Measurements from ENCODE around the gene XYLT1. TPM values are rescaled to one million over a fixed set of nuclear protein-coding genes. Genes with fewer than 3 reads are reported as not detected.

Gene XYLT1
- total RNA-seq, 2 donors from 2014 or later, result 5.1 to 19.3 TPM

DNA sequence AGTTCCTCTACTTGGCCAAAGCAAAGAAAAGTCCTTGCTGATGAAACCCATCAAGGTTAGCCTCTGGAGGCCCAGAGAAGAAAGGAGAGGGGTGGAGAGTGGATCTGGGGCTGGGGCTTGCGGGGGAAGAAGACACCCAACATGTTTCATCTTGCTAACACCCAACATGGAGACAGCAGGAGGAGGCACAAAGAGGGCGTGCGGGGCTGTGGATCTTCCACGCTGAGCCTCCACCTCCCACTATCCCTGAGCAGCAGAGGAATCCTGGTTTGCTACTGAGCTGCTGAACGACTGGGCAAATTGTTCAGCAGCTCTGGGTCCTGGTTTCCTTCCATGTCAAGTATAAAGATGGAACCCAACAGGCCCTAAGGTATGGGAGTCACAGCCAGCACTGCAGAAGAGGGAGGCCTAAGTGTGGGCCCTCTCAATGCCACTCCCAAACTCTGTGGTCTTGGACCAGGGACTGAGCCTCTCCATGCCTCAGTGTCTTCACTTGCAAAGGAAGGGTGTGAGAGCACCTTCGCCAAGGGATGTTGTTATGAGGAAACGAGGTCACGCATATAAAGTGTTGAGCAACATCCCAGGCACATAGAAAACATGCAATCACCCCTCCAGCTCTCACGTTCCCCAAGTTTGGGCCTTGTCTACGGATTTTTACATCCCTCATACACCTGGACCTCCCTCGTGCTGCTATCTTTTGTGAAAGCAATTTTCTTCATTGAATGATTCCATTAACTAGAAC lies 122.5 kb downstream of the XYLT1 start:
- DNase-seq (ENCODE audit: low spot score), result no peak
- H3K9me3 ChIP-seq, result no peaks in the 10 kb centered on the region
- TF ChIP-seq POLR2A (IDR thresholded peaks at IDR 0.05) (no peak), POLR2AphosphoS5 (IDR thresholded peaks at IDR 0.05) (no peak)
- TF ChIP-seq, protein P1, sequence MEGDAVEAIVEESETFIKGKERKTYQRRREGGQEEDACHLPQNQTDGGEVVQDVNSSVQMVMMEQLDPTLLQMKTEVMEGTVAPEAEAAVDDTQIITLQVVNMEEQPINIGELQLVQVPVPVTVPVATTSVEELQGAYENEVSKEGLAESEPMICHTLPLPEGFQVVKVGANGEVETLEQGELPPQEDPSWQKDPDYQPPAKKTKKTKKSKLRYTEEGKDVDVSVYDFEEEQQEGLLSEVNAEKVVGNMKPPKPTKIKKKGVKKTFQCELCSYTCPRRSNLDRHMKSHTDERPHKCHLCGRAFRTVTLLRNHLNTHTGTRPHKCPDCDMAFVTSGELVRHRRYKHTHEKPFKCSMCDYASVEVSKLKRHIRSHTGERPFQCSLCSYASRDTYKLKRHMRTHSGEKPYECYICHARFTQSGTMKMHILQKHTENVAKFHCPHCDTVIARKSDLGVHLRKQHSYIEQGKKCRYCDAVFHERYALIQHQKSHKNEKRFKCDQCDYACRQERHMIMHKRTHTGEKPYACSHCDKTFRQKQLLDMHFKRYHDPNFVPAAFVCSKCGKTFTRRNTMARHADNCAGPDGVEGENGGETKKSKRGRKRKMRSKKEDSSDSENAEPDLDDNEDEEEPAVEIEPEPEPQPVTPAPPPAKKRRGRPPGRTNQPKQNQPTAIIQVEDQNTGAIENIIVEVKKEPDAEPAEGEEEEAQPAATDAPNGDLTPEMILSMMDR (IDR thresholded peaks at IDR 0.05), result no peak
- no peak overlapping the region for H3K4me3 ChIP-seq
- no peaks in the 10 kb centered on the region for H3K36me3 ChIP-seq
- 90% methylated on average over 11 of the region's 11 CpGs for WGBS
- H3K4me1 ChIP-seq (replicated peaks), result peaks cover 17% of the 10 kb centered on the region
- intact Hi-C loops (cut with DNase I), result loop anchor here (5.0 to 10.0 kb wide), 3 partner anchors 36 to 123 kb away; no protein-coding TSS in a partner anchor
- H3K27me3 ChIP-seq (replicated peaks; ENCODE audit: insufficient read depth), result no peaks in the 10 kb centered on the region
- no peak overlapping the region for H3K27ac ChIP-seq

DNA sequence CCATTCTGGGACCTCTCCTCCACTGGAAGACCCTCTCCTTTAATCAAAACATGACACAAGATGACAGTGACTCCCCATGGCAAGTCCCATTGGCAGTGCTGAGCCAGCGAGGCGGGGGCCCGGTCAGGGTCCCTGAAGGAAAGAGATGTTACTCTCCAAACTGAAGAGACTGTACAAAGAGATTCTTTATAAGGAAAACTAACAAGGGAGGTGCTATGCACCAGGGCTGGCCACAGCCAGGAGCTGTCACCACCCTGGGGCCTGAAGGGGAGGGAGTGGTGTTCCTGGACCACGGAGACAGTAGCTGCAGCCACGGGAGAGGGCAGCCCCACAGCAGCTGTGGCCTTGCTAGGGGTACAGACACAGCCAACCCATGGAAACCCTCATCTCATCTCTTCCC lies 123.1 kb downstream of the XYLT1 start:
- Histone ChIP-seq H3K4me3 (no peak overlapping the region), H3K9me3 (no peaks in the 10 kb centered on the region), H3K27ac (peak overlapping the region; percentile 63 to 64), H3K4me1 (replicated peaks) (peaks cover 17% of the 10 kb centered on the region), H3K27me3 (replicated peaks; ENCODE audit: insufficient read depth) (no peaks in the 10 kb centered on the region), H3K36me3 (no peaks in the 10 kb centered on the region)
- DNase-seq (ENCODE audit: low spot score), result no peak
- TF ChIP-seq, protein P1 (IDR thresholded peaks at IDR 0.05), result no peak
- TF ChIP-seq POLR2AphosphoS5 (IDR thresholded peaks at IDR 0.05), result no peak
- intact Hi-C loops (cut with DNase I), result loop anchor here (5.0 to 10.0 kb wide), 3 partner anchors 35 to 123 kb away; no protein-coding TSS in a partner anchor
- WGBS, result 75% methylated on average over 5 of the region's 5 CpGs

DNA sequence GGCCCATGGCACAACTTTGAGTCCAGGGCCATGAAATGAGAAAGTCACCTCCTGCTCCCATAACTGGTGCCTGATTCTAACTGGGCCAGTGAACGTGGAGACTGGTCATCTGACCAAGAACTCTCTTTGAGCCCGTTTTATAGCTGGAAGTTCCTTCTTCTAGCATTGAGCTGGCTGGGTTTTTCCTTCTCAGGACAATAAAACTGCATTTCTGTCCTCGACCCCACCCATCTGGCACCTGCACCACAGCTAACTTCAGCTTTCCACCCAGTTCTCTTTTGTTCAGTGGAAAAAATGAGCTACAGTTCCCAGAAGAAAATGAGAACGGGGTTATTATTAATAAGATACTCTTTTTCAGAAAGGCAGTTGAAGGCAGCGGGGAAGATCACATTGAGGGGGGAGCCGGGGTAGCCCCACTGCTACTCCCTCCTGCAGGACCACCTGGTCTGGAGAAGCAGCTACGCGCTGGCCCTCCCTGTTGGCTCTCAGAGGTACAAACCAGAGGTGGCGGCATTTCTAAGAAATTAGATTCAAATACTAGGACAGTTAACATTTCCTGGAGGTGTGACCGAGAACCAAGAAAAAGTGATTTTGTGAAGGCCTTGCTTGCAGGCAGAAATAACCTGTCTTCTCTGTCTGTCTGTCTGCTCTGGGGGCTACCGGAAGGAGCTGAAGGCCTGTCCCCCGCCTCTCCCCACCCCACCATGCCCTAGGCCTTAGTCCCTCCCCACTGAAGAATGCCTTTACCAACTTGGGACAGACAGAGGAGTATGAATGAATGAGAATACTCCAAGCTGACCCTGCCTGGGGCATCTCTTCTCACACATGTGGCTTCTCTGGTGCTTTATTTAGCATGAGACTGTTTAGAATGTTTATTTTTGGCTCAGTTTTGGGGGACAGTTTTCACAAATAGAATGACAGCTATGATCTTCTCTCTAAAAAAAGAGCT lies 123.9 kb downstream of the XYLT1 start:
- Histone ChIP-seq H3K4me3 (no peak overlapping the region), H3K27me3 (replicated peaks; ENCODE audit: insufficient read depth) (no peaks in the 10 kb centered on the region), H3K36me3 (no peaks in the 10 kb centered on the region), H3K9me3 (no peaks in the 10 kb centered on the region), H3K4me1 (replicated peaks) (peaks cover 17% of the 10 kb centered on the region), H3K27ac (peak overlapping the region; percentile 63 to 64)
- TF ChIP-seq, protein P1 (IDR thresholded peaks at IDR 0.05), result no peak
- TF ChIP-seq POLR2A (IDR thresholded peaks at IDR 0.05), result no peak
- TF ChIP-seq POLR2AphosphoS5 (IDR thresholded peaks at IDR 0.05), result peak; percentile 54
- intact Hi-C loops (cut with DNase I), result loop anchor here (5.0 to 10.0 kb wide), 3 partner anchors 35 to 122 kb away; no protein-coding TSS in a partner anchor
- 36% methylated on average over 12 of the region's 12 CpGs for WGBS
- peak; percentile 59 for DNase-seq (ENCODE audit: low spot score)

DNA sequence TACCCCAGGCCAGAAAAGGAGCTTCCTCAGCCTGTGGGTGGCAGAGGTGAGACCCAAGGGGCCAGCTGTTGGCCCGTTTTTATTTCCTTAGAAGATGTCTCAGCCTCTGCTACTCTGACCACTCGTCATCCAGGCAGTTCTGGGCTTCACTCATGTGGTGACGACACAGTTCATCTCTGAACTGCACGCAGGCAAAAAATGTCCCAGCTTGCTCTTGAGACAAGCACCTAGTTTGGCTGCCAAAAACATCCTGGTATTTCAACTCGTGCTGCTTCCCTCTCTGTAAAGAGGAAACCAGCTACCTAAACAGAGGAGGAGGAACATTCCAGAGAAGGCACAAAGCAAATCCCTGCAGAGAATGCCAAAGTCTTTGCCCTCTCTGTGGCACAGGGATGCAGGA lies 125.7 kb downstream of the XYLT1 start:
- H3K27me3 ChIP-seq (replicated peaks; ENCODE audit: insufficient read depth), result no peaks in the 10 kb centered on the region
- 5% methylated on average over 5 of the region's 5 CpGs for WGBS
- no peak overlapping the region for H3K4me3 ChIP-seq
- H3K36me3 ChIP-seq, result no peaks in the 10 kb centered on the region
- no peaks in the 10 kb centered on the region for H3K9me3 ChIP-seq
- intact Hi-C loops (cut with DNase I), result loop anchor here (2.0 to 10.0 kb wide), 4 partner anchors 33 to 120 kb away; no protein-coding TSS in a partner anchor
- peaks cover 17% of the 10 kb centered on the region for H3K4me1 ChIP-seq (replicated peaks)
- peak; percentile 78 for DNase-seq (ENCODE audit: low spot score)
- TF ChIP-seq POLR2AphosphoS5 (IDR thresholded peaks at IDR 0.05) (peak; percentile 91), POLR2A (IDR thresholded peaks at IDR 0.05) (no peak)
- TF ChIP-seq, protein P1 (IDR thresholded peaks at IDR 0.05), result no peak
- peak overlapping the region; percentile 63 to 64 for H3K27ac ChIP-seq
